Activated naive CD4-positive, alpha-beta T cell treated with anti-CD3 and anti-CD28 coated beads, Interleukin-2, amount 10 ng/mL, durations not matched to agents 5 hours and 36 hours (primary cell): ENCODE results near the gene HSP90AB1. TPM values are rescaled to one million over a fixed set of nuclear protein-coding genes. Genes with fewer than 3 reads are reported as not detected.

ENCODE experiments used
- total RNA-seq, 2 experiments: library from RNA; stranded (reverse); gene quantifications; one replicate each; pipeline ENCODE4 v1.2.3, GENCODE V29; 2021

Gene HSP90AB1
- total RNA-seq = 100 to 1,000 TPM; 398 to 401 TPM

DNA sequence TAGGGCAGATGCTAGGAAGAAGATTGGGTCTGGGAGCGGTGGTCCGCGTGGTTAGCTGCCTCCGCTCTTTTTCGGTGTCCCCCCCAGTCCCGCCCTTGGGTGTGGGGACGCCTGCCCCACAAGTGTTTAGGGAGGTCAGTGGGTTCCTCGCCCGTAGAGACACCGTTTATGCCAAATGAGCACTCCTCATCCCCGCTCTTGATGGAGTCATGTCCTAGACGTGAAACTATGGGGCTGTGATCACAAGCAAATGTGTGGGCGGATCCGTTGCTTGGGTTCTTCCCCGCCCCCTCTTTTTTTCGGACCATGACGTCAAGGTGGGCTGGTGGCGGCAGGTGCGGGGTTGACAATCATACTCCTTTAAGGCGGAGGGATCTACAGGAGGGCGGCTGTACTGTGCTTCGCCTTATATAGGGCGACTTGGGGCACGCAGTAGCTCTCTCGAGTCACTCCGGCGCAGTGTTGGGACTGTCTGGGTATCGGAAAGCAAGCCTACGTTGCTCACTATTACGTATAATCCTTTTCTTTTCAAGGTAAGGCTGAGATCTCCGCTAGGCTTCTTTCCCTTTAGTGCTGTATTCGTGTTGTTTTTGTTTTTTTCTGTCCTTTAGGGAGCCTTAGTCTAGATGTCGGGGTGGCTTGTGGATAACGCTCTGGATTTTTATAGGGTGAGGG, at the start of gene HSP90AB1:
Gene HSP90AB1, plus strand, starts transcription at position 439 of the 675 bp plus-strand sequence. CDS start 1,529 bp downstream, outside the sequence.

GRCh38 chr6:44216677-44217331, 30.1 kb upstream of the HSP90AB1 start, which contains the start of gene MYMX:
MYMX (plus strand) TSS chr6:44216926; CDS start chr6:44217472, 546 bp downstream.

DNA sequence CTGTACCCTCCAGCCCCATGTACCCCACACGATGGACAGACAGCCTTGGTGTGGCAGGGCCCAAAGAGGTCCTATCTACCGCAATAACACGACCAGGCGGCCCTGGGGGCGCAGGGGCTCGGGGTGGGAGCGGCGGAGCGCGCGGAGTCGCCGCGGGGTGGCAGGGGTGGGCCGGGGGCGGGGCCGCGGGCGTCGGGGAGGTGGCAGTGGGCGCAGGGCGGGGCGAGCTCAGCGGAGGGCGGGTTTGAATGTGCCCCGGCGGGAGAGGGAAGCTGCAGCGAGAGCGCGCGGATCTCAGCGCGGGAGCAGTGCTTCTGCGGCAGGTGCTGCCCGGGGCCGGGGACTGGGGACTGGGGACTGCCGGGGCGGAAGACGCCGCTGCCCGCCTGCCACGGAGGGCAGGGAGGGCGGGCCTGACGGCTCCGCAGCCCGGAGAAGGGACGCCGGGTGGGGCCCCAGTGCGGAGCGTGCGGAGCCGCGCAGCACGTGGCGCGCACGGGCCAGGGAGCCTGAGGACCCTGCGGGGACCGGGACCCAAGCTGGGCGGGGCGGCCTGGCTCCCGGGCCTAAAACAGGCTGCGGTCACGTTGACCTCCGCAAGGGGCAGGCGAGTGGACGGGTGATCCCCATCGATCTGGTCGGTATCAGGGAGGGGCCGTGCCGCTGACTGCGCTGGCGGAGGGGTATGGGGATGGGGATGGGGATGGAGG, 23.4 kb upstream of the HSP90AB1 start, which contains the start of gene SLC29A1:
Gene SLC29A1, plus strand, starts transcription at position 277 of the 710 bp plus-strand sequence. CDS start 3,719 bp downstream, outside the sequence.

DNA sequence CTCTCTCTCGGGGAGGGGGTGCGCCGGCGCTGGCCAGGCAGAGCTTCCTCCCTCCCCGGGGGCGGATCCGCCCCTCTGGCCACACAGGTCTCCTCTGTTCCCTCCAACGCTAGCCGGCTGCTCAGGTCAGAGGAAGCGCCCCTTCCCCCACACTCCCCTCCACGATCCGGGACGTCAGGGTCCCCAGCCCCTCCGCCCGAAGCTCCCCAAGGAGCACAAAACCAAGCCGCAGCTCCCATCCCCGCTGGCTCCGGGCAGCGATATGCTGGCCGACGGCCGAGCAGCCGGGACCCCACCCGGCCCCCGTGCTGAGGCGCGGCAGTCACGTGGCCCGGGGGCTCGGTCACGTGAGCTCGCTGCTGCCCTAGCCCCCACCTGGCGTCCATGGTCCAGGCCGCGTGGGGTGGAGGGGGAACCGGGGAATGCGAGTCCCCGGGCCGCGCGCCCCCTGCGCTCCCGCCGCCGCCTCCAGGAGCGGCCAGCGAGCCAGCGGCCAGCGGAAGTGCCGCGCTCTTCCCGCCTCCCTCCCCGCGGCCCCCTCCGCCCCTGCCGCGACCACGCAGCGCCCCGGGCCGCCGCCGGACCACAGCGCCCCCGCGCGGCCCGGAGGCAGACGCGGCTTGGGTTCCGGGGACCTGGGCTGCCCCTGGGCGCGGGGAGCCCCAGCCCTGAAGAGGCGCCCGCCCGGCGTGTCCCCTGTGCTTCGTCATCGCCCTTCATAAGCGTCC, 10.3 kb downstream of the HSP90AB1 start, which contains the start of gene SLC35B2:
Gene SLC35B2, minus strand, starts transcription at position 504 of the 728 bp plus-strand sequence. Its CDS starts 118 bp downstream, at position 386.

DNA sequence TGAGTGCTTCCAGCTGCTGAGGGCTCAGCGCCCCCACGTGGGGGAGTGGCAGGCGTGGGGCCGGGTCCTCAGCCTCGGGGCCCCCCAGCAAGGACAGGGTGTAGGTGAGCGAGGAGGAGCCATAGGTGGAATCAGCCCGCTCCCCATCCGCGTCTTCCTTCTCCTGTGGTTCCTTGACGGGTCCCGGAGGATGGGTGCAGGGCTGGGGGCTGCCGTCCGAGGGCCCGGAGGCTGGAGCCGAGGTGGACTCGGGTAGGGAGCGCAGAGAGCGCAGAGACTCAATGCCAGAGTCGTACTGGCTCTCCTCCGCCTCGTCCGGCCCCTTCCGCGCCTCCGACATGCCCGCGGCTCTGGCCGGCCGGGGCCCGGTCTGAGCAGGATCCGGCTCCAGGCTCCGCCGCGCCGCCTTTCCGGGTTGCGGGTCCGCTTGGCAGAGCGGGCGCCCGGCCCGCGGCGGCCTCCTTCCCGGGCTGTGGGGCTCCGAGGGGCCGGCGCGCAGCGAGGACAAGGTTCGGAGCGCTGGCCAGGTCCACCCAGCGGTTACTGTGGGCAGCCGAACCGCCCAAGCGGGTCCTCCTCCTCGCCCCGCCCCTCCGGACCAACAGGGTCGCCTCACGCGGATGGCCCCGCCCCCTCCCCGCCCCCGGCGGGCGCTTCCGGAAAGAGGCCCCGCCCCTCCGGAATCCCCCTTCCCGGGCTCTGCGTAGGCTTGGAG, 18.3 kb downstream of the HSP90AB1 start, which contains the start of gene NFKBIE:
Gene NFKBIE, minus strand, starts transcription at position 545 of the 715 bp plus-strand sequence. Its CDS starts 205 bp downstream, at position 340.

DNA sequence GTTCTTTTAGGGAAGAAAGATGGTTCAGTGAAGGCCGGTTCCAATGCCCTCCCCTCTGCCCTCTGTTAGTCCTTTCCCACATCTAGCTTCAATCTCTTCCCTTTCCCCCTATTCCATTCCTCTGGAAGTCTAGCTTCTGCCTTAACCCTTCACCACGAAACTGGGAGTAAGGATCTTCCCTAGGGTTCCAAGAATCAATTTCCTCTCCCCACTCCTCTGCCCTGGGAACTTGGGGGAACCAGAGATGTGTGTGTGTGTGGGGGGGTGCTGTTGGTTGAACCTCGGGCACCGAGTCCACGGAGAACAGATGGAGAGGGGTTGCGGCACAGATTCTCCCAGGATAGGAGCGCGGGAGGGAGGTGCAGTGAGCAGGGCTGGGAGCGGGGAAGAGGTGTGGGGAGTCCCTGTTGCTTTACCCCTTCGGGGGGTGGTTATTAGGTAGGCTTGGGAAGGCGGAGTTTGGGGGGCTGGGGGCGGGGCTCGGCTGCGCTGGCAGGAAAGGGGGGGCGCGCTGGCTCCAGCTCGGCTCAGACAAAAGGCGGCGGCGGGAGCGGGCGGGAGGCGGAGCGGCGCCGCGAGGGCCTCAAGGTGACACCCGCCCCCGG, 23.1 kb downstream of the HSP90AB1 start, which contains the start of gene TMEM151B:
Gene TMEM151B, plus strand, starts transcription at position 530 of the 605 bp plus-strand sequence. CDS start 293 bp downstream, outside the sequence.

Other genes with a start within 250 kb of the HSP90AB1 start
- 10 to 100 TPM; 49.2 TPM for gene MRPL14, start 119.6 kb upstream of the HSP90AB1 start, total RNA-seq
- gene TMEM63B, start 119.5 kb upstream of the HSP90AB1 start, total RNA-seq = 10 to 100 TPM; 15.6 to 15.8 TPM
- gene CAPN11, start 88.3 kb upstream of the HSP90AB1 start, total RNA-seq = not detected
- gene MYMX, start 30.2 kb upstream of the HSP90AB1 start, total RNA-seq = not detected
- gene SLC29A1, start 23.5 kb upstream of the HSP90AB1 start, total RNA-seq = 10 to 100 TPM; 18.1 to 23.1 TPM
- gene SLC35B2, start 10.4 kb downstream of the HSP90AB1 start, total RNA-seq = 10 to 100 TPM; 32.1 to 33.1 TPM
- gene NFKBIE, start 18.4 kb downstream of the HSP90AB1 start, total RNA-seq = 10 to 100 TPM; 11.8 to 14.3 TPM
- not detected for gene TMEM151B, start 23.3 kb downstream of the HSP90AB1 start, total RNA-seq
- gene AARS2, start 66.2 kb downstream of the HSP90AB1 start, total RNA-seq = 10 to 100 TPM; 14.6 to 15.8 TPM
- gene SPATS1, start 95.5 kb downstream of the HSP90AB1 start, total RNA-seq = not detected
- 10 to 100 TPM; 21.5 to 21.8 TPM for gene CDC5L, start 140.6 kb downstream of the HSP90AB1 start, total RNA-seq